ENCODE data around the gene ARHGEF4. TPM values are rescaled to one million over a fixed set of nuclear protein-coding genes. Genes with fewer than 3 reads are reported as not detected.
A peak's percentile ranks its signal among the peaks of the same experiment; 100 is the strongest.

The ARHGEF4 gene
- total and polyA plus RNA-seq, 3 experiments from 2014 or later: 0.51 to 5.3 (median 1.2) TPM

GRCh38 chr2:130826419-130826818, 10.3 kb upstream of the ARHGEF4 start:
- Histone ChIP-seq H3K36me3 (ENCODE audit: insufficient read depth, low read length) (no peaks in the 10 kb centered on the region), H3K4me3 (ENCODE audit: low read length) (no peak overlapping the region), H3K9me3 (ENCODE audit: low read length) (no peaks in the 10 kb centered on the region), H3K4me1 (ENCODE audit: insufficient read depth, low read length) (peaks cover 17% of the 10 kb centered on the region), H3K27ac (ENCODE audit: low read depth, low read length) (no peak overlapping the region), H3K27me3 (ENCODE audit: insufficient read depth, low read length, poor library complexity, severe bottlenecking) (no peaks in the 10 kb centered on the region)
- POLR2A ChIA-PET: no interaction called here
- Mint-ChIP-seq H3K4me1 (peaks cover 10 to 22% (median 18%) of the 10 kb centered on the region in 3 donors), H3K36me3 (no peaks in the 10 kb centered on the region), H3K4me3 (no peak overlapping the region), H3K9me3 (no peaks in the 10 kb centered on the region), H3K27me3 (peaks cover 0 to 3% of the 10 kb centered on the region in 2 donors), H3K27ac (no peak overlapping the region)
- no peak for DNase-seq
- CTCF ChIA-PET: interaction anchor here (1.0 kb wide), 1 partner anchor 28 kb away, joined by 5 read pairs; no protein-coding TSS in a partner anchor

GRCh38 chr2:130826821-130827501, 9.8 kb upstream of the ARHGEF4 start:
- DNase-seq: no peak
- Mint-ChIP-seq H3K36me3 (no peaks in the 10 kb centered on the region), H3K9me3 (no peaks in the 10 kb centered on the region), H3K27me3 (peaks cover 0 to 3% of the 10 kb centered on the region in 2 donors), H3K4me1 (peaks cover 10 to 22% (median 18%) of the 10 kb centered on the region in 3 donors), H3K27ac (no peak overlapping the region), H3K4me3 (no peak overlapping the region)
- no peak overlapping the region for H3K4me3 ChIP-seq (ENCODE audit: low read length)
- no peak overlapping the region for H3K27ac ChIP-seq (ENCODE audit: low read depth, low read length)
- H3K4me1 ChIP-seq (ENCODE audit: insufficient read depth, low read length): peaks cover 17% of the 10 kb centered on the region
- no peaks in the 10 kb centered on the region for H3K36me3 ChIP-seq (ENCODE audit: insufficient read depth, low read length)
- CTCF ChIA-PET: interaction anchor here (1.0 kb wide), 1 partner anchor 28 kb away, joined by 5 read pairs; no protein-coding TSS in a partner anchor
- H3K27me3 ChIP-seq (ENCODE audit: insufficient read depth, low read length, poor library complexity, severe bottlenecking): no peaks in the 10 kb centered on the region
- no peaks in the 10 kb centered on the region for H3K9me3 ChIP-seq (ENCODE audit: low read length)
- POLR2A ChIA-PET: no interaction called here

- Mint-ChIP-seq H3K4me1 (peaks cover 10 to 22% (median 18%) of the 10 kb centered on the region in 3 donors), H3K36me3 (no peaks in the 10 kb centered on the region), H3K4me3 (no peak overlapping the region), H3K27me3 (peaks cover 4 to 5% of the 10 kb centered on the region in 2 donors), H3K27ac (peak overlapping the region in 3 of 8 donors; percentile 58 to 89 (median 82)), H3K9me3 (no peaks in the 10 kb centered on the region)
- POLR2A ChIA-PET: no interaction called here
- DNase-seq: no peak
- Histone ChIP-seq H3K36me3 (ENCODE audit: insufficient read depth, low read length) (no peaks in the 10 kb centered on the region), H3K9me3 (ENCODE audit: low read length) (no peaks in the 10 kb centered on the region), H3K4me3 (ENCODE audit: low read length) (no peak overlapping the region), H3K27ac (ENCODE audit: low read depth, low read length) (no peak overlapping the region), H3K27me3 (ENCODE audit: insufficient read depth, low read length, poor library complexity, severe bottlenecking) (no peaks in the 10 kb centered on the region), H3K4me1 (ENCODE audit: insufficient read depth, low read length) (peaks cover 17% of the 10 kb centered on the region)
- CTCF ChIA-PET: interaction anchor here (3.1 kb wide), 1 partner anchor 30 kb away, joined by 10 read pairs; no protein-coding TSS in a partner anchor
These were observed 9.0 kb upstream of the ARHGEF4 start for GRCh38 chr2:130827502-130828251.

- Mint-ChIP-seq H3K9me3 (no peaks in the 10 kb centered on the region), H3K4me1 (peaks cover 10 to 22% (median 18%) of the 10 kb centered on the region in 3 donors), H3K36me3 (no peaks in the 10 kb centered on the region), H3K27me3 (peaks cover 5 to 12% of the 10 kb centered on the region in 2 donors), H3K27ac (no peak overlapping the region), H3K4me3 (no peak overlapping the region)
- Histone ChIP-seq H3K27me3 (ENCODE audit: insufficient read depth, low read length, poor library complexity, severe bottlenecking) (no peaks in the 10 kb centered on the region), H3K4me1 (ENCODE audit: insufficient read depth, low read length) (peaks cover 16% of the 10 kb centered on the region), H3K36me3 (ENCODE audit: insufficient read depth, low read length) (no peaks in the 10 kb centered on the region), H3K9me3 (ENCODE audit: low read length) (no peaks in the 10 kb centered on the region), H3K27ac (ENCODE audit: low read depth, low read length) (no peak overlapping the region), H3K4me3 (ENCODE audit: low read length) (no peak overlapping the region)
- POLR2A ChIA-PET: no interaction called here
- no peak for DNase-seq
- CTCF ChIA-PET: interaction anchor here (0.9 to 3.1 kb wide), 3 partner anchors 16 to 50 kb away, joined by 3 to 10 read pairs (median 3); no protein-coding TSS in a partner anchor
These were observed 8.3 kb upstream of the ARHGEF4 start for GRCh38 chr2:130828461-130828860.

GRCh38 chr2:130829015-130829414, 7.7 kb upstream of the ARHGEF4 start:
- H3K27me3 ChIP-seq (ENCODE audit: insufficient read depth, low read length, poor library complexity, severe bottlenecking): no peaks in the 10 kb centered on the region
- H3K4me3 ChIP-seq (ENCODE audit: low read length): no peak overlapping the region
- no peak for DNase-seq
- peaks cover 5 to 12% of the 10 kb centered on the region in 2 donors for H3K27me3 Mint-ChIP-seq
- no peak overlapping the region for H3K27ac ChIP-seq (ENCODE audit: low read depth, low read length)
- ChIA-PET CTCF (interaction anchor here (0.9 to 3.1 kb wide), 3 partner anchors 16 to 49 kb away, joined by 3 to 10 read pairs (median 3); no protein-coding TSS in a partner anchor), POLR2A (no interaction called here)
- H3K9me3 Mint-ChIP-seq: no peaks in the 10 kb centered on the region
- H3K4me3 Mint-ChIP-seq: no peak overlapping the region
- H3K4me1 Mint-ChIP-seq: peaks cover 9 to 17% (median 14%) of the 10 kb centered on the region in 3 donors
- no peaks in the 10 kb centered on the region for H3K9me3 ChIP-seq (ENCODE audit: low read length)
- no peak overlapping the region for H3K27ac Mint-ChIP-seq
- H3K36me3 ChIP-seq (ENCODE audit: insufficient read depth, low read length): no peaks in the 10 kb centered on the region
- no peaks in the 10 kb centered on the region for H3K36me3 Mint-ChIP-seq
- peaks cover 10% of the 10 kb centered on the region for H3K4me1 ChIP-seq (ENCODE audit: insufficient read depth, low read length)

GRCh38 chr2:130830538-130830937, 6.2 kb upstream of the ARHGEF4 start:
- Histone ChIP-seq H3K36me3 (ENCODE audit: insufficient read depth, low read length) (no peaks in the 10 kb centered on the region), H3K9me3 (ENCODE audit: low read length) (no peaks in the 10 kb centered on the region), H3K4me3 (ENCODE audit: low read length) (no peak overlapping the region), H3K4me1 (ENCODE audit: insufficient read depth, low read length) (no peaks in the 10 kb centered on the region), H3K27me3 (ENCODE audit: insufficient read depth, low read length, poor library complexity, severe bottlenecking) (no peaks in the 10 kb centered on the region), H3K27ac (ENCODE audit: low read depth, low read length) (no peak overlapping the region)
- H3K27ac Mint-ChIP-seq: peak overlapping the region in 1 of 8 donors; percentile 13
- DNase-seq: no peak
- peaks cover 0 to 2% (median 0%) of the 10 kb centered on the region in 3 donors for H3K4me1 Mint-ChIP-seq
- no peaks in the 10 kb centered on the region for H3K9me3 Mint-ChIP-seq
- H3K4me3 Mint-ChIP-seq: no peak overlapping the region
- ChIA-PET CTCF (interaction anchor here (3.1 kb wide), 1 partner anchor 33 kb away, joined by 10 read pairs; no protein-coding TSS in a partner anchor), POLR2A (no interaction called here)
- peaks cover 7 to 25% of the 10 kb centered on the region in 2 donors for H3K27me3 Mint-ChIP-seq
- no peaks in the 10 kb centered on the region for H3K36me3 Mint-ChIP-seq

- Histone ChIP-seq H3K27ac (ENCODE audit: low read depth, low read length) (no peak overlapping the region), H3K9me3 (ENCODE audit: low read length) (no peaks in the 10 kb centered on the region), H3K4me1 (ENCODE audit: insufficient read depth, low read length) (no peaks in the 10 kb centered on the region), H3K4me3 (ENCODE audit: low read length) (no peak overlapping the region), H3K36me3 (ENCODE audit: insufficient read depth, low read length) (no peaks in the 10 kb centered on the region), H3K27me3 (ENCODE audit: insufficient read depth, low read length, poor library complexity, severe bottlenecking) (peaks cover 4% of the 10 kb centered on the region)
- DNase-seq: peak in 1 of 5 donors; percentile 27
- ChIA-PET CTCF (interaction anchor here (1.3 kb wide), 1 partner anchor 42 kb away, joined by 4 read pairs; no protein-coding TSS in a partner anchor), POLR2A (no interaction called here)
- H3K4me1 Mint-ChIP-seq: peaks cover 0 to 2% (median 0%) of the 10 kb centered on the region in 3 donors
- H3K27me3 Mint-ChIP-seq: peaks cover 9 to 25% of the 10 kb centered on the region in 2 donors
- H3K4me3 Mint-ChIP-seq: no peak overlapping the region
- no peaks in the 10 kb centered on the region for H3K9me3 Mint-ChIP-seq
- H3K36me3 Mint-ChIP-seq: no peaks in the 10 kb centered on the region
- H3K27ac Mint-ChIP-seq: peak overlapping the region in 1 of 8 donors; percentile 13
These were observed 5.4 kb upstream of the ARHGEF4 start for GRCh38 chr2:130831356-130831755.
